Spinal cord (tissue), 10 donors: ENCODE measurements around the gene PLBD2. TPM values are rescaled to one million over a fixed set of nuclear protein-coding genes. Genes with fewer than 3 reads are reported as not detected.

ENCODE experiments used
- DNase-seq, 6 donors: peaks; one replicate each; pipeline versions ENCODE4 v3.0.0 to v3.0.0-alpha.2; 2013 to 2015; ENCODE audit warnings: low spot score in 6 of 6, low read depth in 4 of 6
- H3K27ac ChIP-seq: one replicate; pipeline ENCODE4 v1.5.1; 2013; ENCODE audit warnings: low read depth, low read length, control low read depth
- H3K27me3 ChIP-seq: one replicate; pipeline ENCODE4 v1.6.1; 2013; ENCODE audit warnings: low read length; ENCODE audit not compliant: control insufficient read depth, insufficient read depth
- H3K36me3 ChIP-seq: one replicate; pipeline ENCODE4 v1.6.1; 2013; ENCODE audit warnings: low read length; ENCODE audit not compliant: control insufficient read depth, insufficient read depth
- H3K4me1 ChIP-seq: one replicate; pipeline ENCODE4 v1.6.1; 2013; ENCODE audit warnings: low read length; ENCODE audit not compliant: control insufficient read depth, insufficient read depth
- H3K4me3 ChIP-seq: one replicate; pipeline ENCODE4 v1.5.1; 2013; ENCODE audit warnings: low read depth, low read length, control low read depth
- H3K9me3 ChIP-seq: one replicate; pipeline ENCODE4 v1.6.1; 2013; ENCODE audit warnings: low read length; ENCODE audit not compliant: control insufficient read depth, insufficient read depth
- WGBS: methylation state at CpG from one replicate; pipeline ENCODE4 v1.1.5; 2013; ENCODE audit warnings: missing lambda C conversion rate; ENCODE audit not compliant: insufficient coverage; 5-methylcytosine and 5-hydroxymethylcytosine counted together
- polyA plus RNA-seq, 2 donors: library from polyadenylated mRNA; unstranded; fragments of 120-200 nt; gene quantifications; one replicate each; pipeline ENCODE4 v1.2.1, GENCODE V29; 2013; ENCODE audit not compliant: insufficient read length in 2 of 2
- total RNA-seq, 2 donors: library from RNA; depleted of rRNA in 1 of 2; stranded (reverse); fragments of 120-200 nt in 1 of 2; fragments of >200 nt in 1 of 2; gene quantifications; one replicate each; pipeline versions ENCODE4 v1.2.3 to v1.2.4, GENCODE V29; 2013 to 2014
- donor health status: healthy.

Gene PLBD2
- total and polyA plus RNA-seq, 4 donors = 13.2 to 50.1 (median 36.7) TPM

GRCh38 chr12:113409462-113410124, 51.2 kb downstream of the PLBD2 start:
- WGBS = 49% methylated on average over 7 of the region's 9 CpGs
- no peaks in the 10 kb centered on the region for H3K36me3 ChIP-seq
- H3K27me3 ChIP-seq = no peaks in the 10 kb centered on the region
- no peaks in the 10 kb centered on the region for H3K9me3 ChIP-seq
- no peak overlapping the region for H3K27ac ChIP-seq
- no peaks in the 10 kb centered on the region for H3K4me1 ChIP-seq
- no peak overlapping the region for H3K4me3 ChIP-seq
- DNase-seq = no peak

GRCh38 chr12:113413488-113413939, 55.1 kb downstream of the PLBD2 start:
- Histone ChIP-seq H3K27ac (no peak overlapping the region), H3K27me3 (no peaks in the 10 kb centered on the region), H3K36me3 (no peaks in the 10 kb centered on the region), H3K4me3 (no peak overlapping the region), H3K4me1 (no peaks in the 10 kb centered on the region), H3K9me3 (no peaks in the 10 kb centered on the region)
- no peak for DNase-seq
- WGBS = 23% methylated on average over 4 of the region's 11 CpGs

DNA sequence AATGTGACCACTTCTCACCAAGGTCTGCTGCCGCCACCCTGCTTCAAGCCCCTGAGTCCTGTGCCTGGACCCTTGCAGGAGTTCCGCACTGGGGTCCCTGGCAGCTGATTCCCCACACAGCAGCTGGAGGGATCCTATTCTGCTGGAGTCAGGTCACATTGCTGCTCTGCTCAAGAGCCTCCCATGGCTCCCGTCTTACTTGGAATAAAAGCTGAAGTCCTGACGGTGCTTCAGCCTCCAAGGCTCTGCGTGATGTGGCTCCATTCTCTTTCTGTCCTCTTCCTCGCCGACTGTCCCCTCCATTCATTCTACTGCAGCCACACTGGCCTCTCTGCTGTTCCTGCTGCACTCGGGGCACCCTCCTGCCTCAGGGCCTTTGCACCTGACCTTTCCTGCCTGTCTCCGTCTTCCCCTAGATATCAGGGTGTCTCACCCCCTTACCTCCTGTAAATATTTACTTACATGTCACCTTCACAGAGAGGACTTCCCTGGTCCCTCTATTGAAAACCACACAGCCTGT, 56.2 kb downstream of the PLBD2 start:
- DNase-seq = no peak
- Histone ChIP-seq H3K36me3 (no peaks in the 10 kb centered on the region), H3K9me3 (no peaks in the 10 kb centered on the region), H3K27me3 (no peaks in the 10 kb centered on the region), H3K4me3 (no peak overlapping the region), H3K27ac (no peak overlapping the region), H3K4me1 (no peaks in the 10 kb centered on the region)
- 87% methylated on average over 8 of the region's 9 CpGs for WGBS

DNA sequence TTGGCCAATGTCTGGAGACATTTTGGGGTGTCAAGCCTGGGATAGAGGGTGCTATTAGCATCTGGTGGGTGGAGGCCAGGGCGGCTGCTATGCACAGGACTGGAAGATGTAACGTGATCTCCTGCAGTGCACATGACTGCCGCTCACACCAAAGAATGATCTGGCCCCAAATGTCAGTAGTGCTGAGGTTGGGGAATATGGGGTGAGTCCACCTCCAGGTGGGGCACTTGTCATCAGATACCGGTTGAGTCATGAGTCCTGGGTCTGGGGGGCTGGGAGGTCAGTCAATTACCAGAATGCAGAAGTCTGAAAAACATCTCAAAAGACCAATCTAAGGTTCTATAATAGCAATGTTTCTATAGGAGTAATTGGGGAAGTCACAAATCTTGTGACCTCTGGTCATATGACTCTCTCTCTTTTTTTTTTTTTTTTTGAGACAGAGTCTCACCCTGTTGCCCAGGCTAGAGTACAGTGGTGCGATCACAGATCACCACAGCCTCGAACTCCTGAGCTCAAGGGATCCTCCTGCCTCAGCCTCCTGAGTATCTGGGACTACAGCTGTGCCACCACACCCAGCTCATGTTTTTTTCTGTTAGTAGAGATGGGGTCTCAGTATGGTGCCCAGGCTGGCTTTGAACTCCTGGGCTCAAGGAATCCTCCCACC, 57.8 kb downstream of the PLBD2 start:
- Histone ChIP-seq H3K9me3 (no peaks in the 10 kb centered on the region), H3K36me3 (no peaks in the 10 kb centered on the region), H3K27me3 (no peaks in the 10 kb centered on the region), H3K4me3 (no peak overlapping the region), H3K4me1 (no peaks in the 10 kb centered on the region), H3K27ac (no peak overlapping the region)
- 55% methylated on average over 3 of the region's 6 CpGs for WGBS
- DNase-seq = no peak

DNA sequence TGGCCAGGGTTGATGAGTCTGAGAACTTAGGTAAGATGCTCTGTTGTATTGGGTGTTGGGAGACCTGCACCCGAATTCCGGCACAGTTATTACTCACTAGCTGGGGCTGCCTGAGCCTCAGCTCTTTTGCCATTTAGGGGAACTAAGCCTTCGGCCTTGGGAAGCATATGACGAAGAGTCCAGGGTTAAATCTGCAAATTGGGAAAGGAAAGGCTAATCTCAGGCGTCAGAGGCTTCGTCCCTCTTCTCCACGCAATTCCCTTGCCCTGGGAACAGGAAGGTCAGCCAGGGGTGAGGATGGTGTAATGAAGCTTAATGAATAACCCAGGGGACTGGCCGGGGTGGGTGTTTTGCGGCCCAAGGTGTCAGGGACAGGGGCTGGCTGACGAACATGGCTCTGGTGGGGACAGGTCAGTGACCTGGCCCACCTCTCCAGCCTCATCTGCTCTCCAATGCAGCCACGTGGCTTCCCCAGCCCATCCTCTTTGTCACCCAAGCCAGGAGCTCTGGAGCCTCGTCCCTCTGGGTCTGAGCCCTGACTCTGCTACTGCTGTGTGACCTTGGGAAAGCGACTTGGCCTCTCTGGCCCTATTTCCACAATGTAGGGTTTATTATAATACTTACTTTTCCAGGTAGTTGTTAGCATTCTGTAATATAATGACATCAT, 60.0 kb downstream of the PLBD2 start:
- 57% methylated on average over 10 of the region's 13 CpGs for WGBS
- DNase-seq = no peak
- Histone ChIP-seq H3K9me3 (no peaks in the 10 kb centered on the region), H3K4me3 (no peak overlapping the region), H3K27ac (no peak overlapping the region), H3K36me3 (no peaks in the 10 kb centered on the region), H3K27me3 (no peaks in the 10 kb centered on the region), H3K4me1 (peaks cover 14% of the 10 kb centered on the region)

DNA sequence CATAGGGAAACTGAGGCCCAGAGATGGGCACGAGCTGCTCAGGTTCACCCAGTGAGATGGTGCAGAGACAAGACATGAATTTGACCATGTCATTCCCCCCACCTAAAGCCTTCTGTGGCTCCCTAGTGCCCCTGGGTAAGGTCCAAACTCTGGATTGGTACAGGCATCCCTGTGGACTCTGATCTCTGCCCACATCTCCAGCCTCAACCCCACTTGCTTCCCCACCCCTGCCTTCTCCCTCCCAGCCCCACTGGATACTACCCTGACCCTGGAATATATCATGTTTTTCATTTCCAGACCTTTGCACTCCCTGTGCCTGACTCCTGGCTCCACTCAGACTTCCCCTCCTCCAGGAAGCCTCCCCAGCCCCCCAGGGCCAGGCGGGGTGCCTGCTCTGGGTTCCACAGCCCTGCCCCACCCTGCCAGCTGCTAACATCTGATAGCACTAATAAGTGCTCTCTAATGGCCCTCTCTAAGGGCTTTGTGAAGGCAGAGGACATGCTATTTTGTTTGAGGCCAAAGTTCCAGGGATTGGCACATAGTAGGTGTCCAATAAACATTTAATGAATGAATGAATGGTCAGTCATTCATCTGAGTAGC, 62.7 kb downstream of the PLBD2 start:
- no peaks in the 10 kb centered on the region for H3K36me3 ChIP-seq
- no peak overlapping the region for H3K27ac ChIP-seq
- H3K4me1 ChIP-seq = peaks cover 14% of the 10 kb centered on the region
- H3K9me3 ChIP-seq = no peaks in the 10 kb centered on the region
- no peaks in the 10 kb centered on the region for H3K27me3 ChIP-seq
- WGBS = 100% methylated on average over 2 of the region's 2 CpGs
- no peak for DNase-seq
- no peak overlapping the region for H3K4me3 ChIP-seq

DNA sequence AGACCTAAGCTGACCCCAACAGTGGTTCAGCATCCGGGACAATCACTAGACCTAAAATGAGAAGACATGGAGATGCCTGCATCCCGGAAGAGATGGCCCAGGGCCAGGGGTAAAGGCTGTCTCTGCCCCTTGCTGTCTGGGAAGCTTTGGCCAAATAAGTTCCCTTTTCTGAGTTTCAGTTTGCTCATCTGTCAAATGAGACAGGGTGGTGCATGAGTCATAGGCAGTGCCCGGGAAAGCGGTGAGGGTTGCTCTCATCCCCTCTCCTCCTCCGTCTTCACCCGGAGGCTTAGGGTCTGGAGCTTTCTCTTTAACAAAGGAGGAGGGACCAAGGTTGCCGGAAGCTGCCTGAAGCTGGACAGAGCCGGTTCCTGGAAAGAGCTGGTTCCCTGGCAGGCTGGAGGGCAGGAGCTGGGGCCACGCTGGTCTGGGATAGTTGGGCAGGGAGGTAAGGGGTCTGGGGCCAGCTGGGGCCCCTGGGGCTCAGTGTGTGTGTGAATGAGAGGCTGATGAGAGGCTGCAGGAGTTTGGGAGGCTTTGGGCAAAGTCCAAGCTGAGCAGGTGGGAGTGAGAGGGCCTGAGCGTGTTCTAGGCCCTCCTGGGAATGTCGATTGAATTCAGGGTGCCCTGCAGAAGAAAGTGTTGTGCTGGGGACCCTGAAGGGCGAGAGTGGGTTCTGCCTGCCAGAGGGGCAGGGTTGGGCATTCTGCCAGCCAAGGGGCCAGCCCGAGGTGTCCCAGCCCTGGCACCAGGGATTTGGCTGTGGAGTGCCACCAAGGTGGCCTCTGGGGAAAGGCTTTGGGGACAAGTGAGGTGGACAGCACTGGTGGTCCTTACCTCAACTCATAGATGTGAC, 63.9 kb downstream of the PLBD2 start, which contains the start of gene SDSL:
Gene SDSL (plus strand): TSS at position 351 of the 856 bp plus-strand sequence. CDS start 5,603 bp downstream, outside the sequence.
- peak within 1 kb of the TSS; percentile 47 for H3K4me3 ChIP-seq
- peak in 4 of 6 donors; percentile 44 to 75 (median 58) for DNase-seq
- no peaks in the 10 kb centered on the region for H3K27me3 ChIP-seq
- no peaks in the 10 kb centered on the region for H3K9me3 ChIP-seq
- peak within 1 kb of the TSS; percentile 60 for H3K27ac ChIP-seq
- WGBS = 17% methylated on average over 11 of the region's 13 CpGs
- H3K4me1 ChIP-seq = peaks cover 14% of the 10 kb centered on the region
- H3K36me3 ChIP-seq = no peaks in the 10 kb centered on the region

GRCh38 chr12:113422886-113423669, 64.7 kb downstream of the PLBD2 start:
- WGBS = 75% methylated on average over 4 of the region's 6 CpGs
- DNase-seq = no peak
- Histone ChIP-seq H3K9me3 (no peaks in the 10 kb centered on the region), H3K4me1 (peaks cover 14% of the 10 kb centered on the region), H3K36me3 (no peaks in the 10 kb centered on the region), H3K27ac (no peak overlapping the region), H3K27me3 (no peaks in the 10 kb centered on the region), H3K4me3 (peak overlapping the region; percentile 47)
